CD4-positive, CD25-positive, alpha-beta regulatory T cell (primary cell): ENCODE results near the gene CNGA3. TPM values are rescaled to one million over a fixed set of nuclear protein-coding genes. Genes with fewer than 3 reads are reported as not detected.

Source experiments
- ATAC-seq, 2 donors: fragments of 150-1000 bp; cut with Tn5 transposase; one replicate each; pipeline ENCODE4 v1.10.0; 2021; ENCODE audit warnings: low read depth in 2 of 2, moderate number of reproducible peaks in 2 of 2, moderate library complexity in 1 of 2
- DNase-seq, 3 donors: peaks; one replicate each; pipeline versions ENCODE4 v3.0.0 to v3.0.0-alpha.2; 2012 to 2022; ENCODE audit warnings: mixed read lengths in 1 of 3
- H3K27ac ChIP-seq: one replicate; pipeline ENCODE4 v1.7.0; 2013; ENCODE audit warnings: mild to moderate bottlenecking, low read length; ENCODE audit not compliant: insufficient read depth, poor library complexity, severe bottlenecking
- H3K27me3 ChIP-seq: one replicate; pipeline ENCODE4 v1.7.0; 2013; ENCODE audit warnings: low read length; ENCODE audit not compliant: control insufficient read depth, insufficient read depth
- H3K36me3 ChIP-seq: one replicate; pipeline ENCODE4 v1.7.0; 2013; ENCODE audit warnings: mild to moderate bottlenecking, low read length, moderate library complexity; ENCODE audit not compliant: control insufficient read depth, insufficient read depth
- H3K4me1 ChIP-seq: 2 replicates; pipeline ENCODE4 v1.7.0; 2013; ENCODE audit warnings: mild to moderate bottlenecking, low read length; ENCODE audit not compliant: insufficient read depth, control insufficient read depth, poor library complexity, severe bottlenecking
- H3K4me3 ChIP-seq: one replicate; pipeline ENCODE4 v1.7.0; 2013; ENCODE audit warnings: low read depth, mild to moderate bottlenecking, low read length, moderate library complexity
- H3K9me3 ChIP-seq, 2 experiments: 1 replicate in 1 of 2; 2 replicates in 1 of 2; pipeline ENCODE4 v1.7.0; 2013; ENCODE audit warnings: low read length in 2 of 2, mild to moderate bottlenecking in 1 of 2, moderate library complexity in 1 of 2; ENCODE audit not compliant: control insufficient read depth in 2 of 2
- H3K27ac Mint-ChIP-seq, 3 donors: one replicate each; pipeline ENCODE4 v1.8.0; 2020 to 2022; ENCODE audit warnings: mild to moderate bottlenecking in 3 of 3, mixed read lengths in 3 of 3, moderate library complexity in 2 of 3
- H3K27me3 Mint-ChIP-seq: one replicate; pipeline ENCODE4 v1.8.0; 2022; ENCODE audit warnings: mild to moderate bottlenecking, mixed read lengths
- H3K36me3 Mint-ChIP-seq: one replicate; pipeline ENCODE4 v1.8.0; 2020; ENCODE audit warnings: mixed read lengths
- H3K4me1 Mint-ChIP-seq, 4 donors: one replicate each; pipeline ENCODE4 v1.8.0; 2020 to 2022; ENCODE audit warnings: mixed read lengths in 4 of 4, mild to moderate bottlenecking in 1 of 4
- H3K4me3 Mint-ChIP-seq, 4 donors: one replicate each; pipeline ENCODE4 v1.8.0; 2020 to 2022; ENCODE audit warnings: mild to moderate bottlenecking in 4 of 4, mixed read lengths in 4 of 4, moderate library complexity in 3 of 4
- H3K9me3 Mint-ChIP-seq, 7 donors: one replicate each; pipeline ENCODE4 v1.8.0; 2020 to 2022; ENCODE audit warnings: mixed read lengths in 7 of 7, mild to moderate bottlenecking in 3 of 7, moderate library complexity in 2 of 7
- polyA plus RNA-seq, 4 donors: library from polyadenylated mRNA; unstranded; fragments of 300-500 nt; fragmentation: Illumina TruSeq; gene quantifications; one replicate each; pipeline ENCODE4 v1.2.3, GENCODE V29; 2021
- total RNA-seq: library from RNA; stranded (reverse); gene quantifications from one replicate; pipeline ENCODE4 v1.2.3, GENCODE V29; 2022

The CNGA3 gene
- total and polyA plus RNA-seq, 5 donors from 2014 or later = not detected

- peaks cover 0 to 13% (median 0%) of the 10 kb centered on the region in 7 donors for H3K9me3 Mint-ChIP-seq
- H3K4me3 Mint-ChIP-seq = no peak overlapping the region
- Histone ChIP-seq H3K4me3 (no peak overlapping the region), H3K36me3 (no peaks in the 10 kb centered on the region), H3K27me3 (peaks cover 45% of the 10 kb centered on the region), H3K4me1 (peaks cover 4% of the 10 kb centered on the region), H3K27ac (no peak overlapping the region), H3K9me3 (peaks cover 0 to 2% of the 10 kb centered on the region in 2 experiments)
- no peak overlapping the region for H3K27ac Mint-ChIP-seq
- H3K36me3 Mint-ChIP-seq = no peaks in the 10 kb centered on the region
- H3K4me1 Mint-ChIP-seq = peaks cover 0 to 11% (median 4%) of the 10 kb centered on the region in 4 donors
- H3K27me3 Mint-ChIP-seq = peaks cover 62% of the 10 kb centered on the region
- no peak for DNase-seq
- ATAC-seq = no peak
Measured at GRCh38 chr2:98348066-98348561, 1.9 kb downstream of the CNGA3 start.

DNA sequence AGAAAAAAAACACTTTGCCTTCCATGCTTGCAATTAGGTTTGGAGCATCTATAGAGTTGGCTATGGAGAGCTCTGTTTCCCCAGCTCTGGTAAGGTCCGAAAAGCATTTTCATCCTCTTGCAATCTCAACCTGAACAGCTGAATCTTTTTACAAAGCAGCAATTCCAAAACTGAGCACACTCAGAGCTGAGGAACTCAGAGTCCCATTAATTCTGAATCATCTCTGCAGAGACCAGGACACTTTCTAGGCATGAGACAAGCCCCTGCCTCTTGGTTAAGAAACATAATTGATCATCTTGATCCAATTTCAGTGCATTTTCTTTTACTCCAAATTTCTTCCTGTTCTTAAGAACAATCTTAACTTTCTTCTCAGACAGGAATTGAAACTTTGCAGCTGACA is 4.2 kb downstream of the CNGA3 start:
- no peak for ATAC-seq
- Mint-ChIP-seq H3K9me3 (peaks cover 0 to 15% (median 1%) of the 10 kb centered on the region in 7 donors), H3K4me3 (no peak overlapping the region), H3K27ac (peak overlapping the region in 1 of 3 donors; percentile 4), H3K4me1 (peaks cover 0 to 11% (median 4%) of the 10 kb centered on the region in 4 donors), H3K27me3 (peaks cover 52% of the 10 kb centered on the region), H3K36me3 (no peaks in the 10 kb centered on the region)
- Histone ChIP-seq H3K4me1 (peaks cover 4% of the 10 kb centered on the region), H3K36me3 (no peaks in the 10 kb centered on the region), H3K4me3 (no peak overlapping the region), H3K27me3 (peaks cover 37% of the 10 kb centered on the region), H3K27ac (no peak overlapping the region), H3K9me3 (peaks cover 0 to 2% of the 10 kb centered on the region in 2 experiments)
- DNase-seq = no peak

DNA sequence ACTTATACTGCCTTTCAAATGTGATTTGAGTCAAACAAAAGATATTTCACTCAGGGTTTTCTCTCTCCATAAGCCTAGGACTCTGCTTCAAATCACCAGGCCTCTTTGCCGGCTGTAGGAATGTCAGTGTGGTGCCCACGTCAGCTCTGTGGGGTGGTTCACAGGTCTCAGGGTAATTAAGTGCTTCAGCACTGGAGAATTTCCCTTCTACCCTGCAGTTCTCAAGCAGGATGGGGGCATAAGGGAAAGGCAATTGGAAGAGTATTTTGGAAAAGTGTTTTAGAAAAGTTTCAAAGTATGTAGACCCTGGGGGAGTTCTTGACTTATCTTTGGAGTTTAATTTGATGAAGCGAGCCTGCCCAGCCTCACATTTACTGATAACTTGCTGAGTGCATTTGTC is 9.6 kb downstream of the CNGA3 start:
- H3K27me3 Mint-ChIP-seq = peaks cover 16% of the 10 kb centered on the region

GRCh38 chr2:98356729-98357128 is 10.5 kb downstream of the CNGA3 start:
- Mint-ChIP-seq H3K27ac (no peak overlapping the region), H3K27me3 (peaks cover 16% of the 10 kb centered on the region), H3K4me1 (no peaks in the 10 kb centered on the region), H3K4me3 (no peak overlapping the region), H3K9me3 (peaks cover 0 to 9% (median 1%) of the 10 kb centered on the region in 7 donors), H3K36me3 (no peaks in the 10 kb centered on the region)
- Histone ChIP-seq H3K36me3 (no peaks in the 10 kb centered on the region), H3K27me3 (peaks cover 7% of the 10 kb centered on the region), H3K4me3 (no peak overlapping the region), H3K4me1 (no peaks in the 10 kb centered on the region), H3K27ac (no peak overlapping the region), H3K9me3 (peaks cover 0 to 2% of the 10 kb centered on the region in 2 experiments)
- DNase-seq (no peak), ATAC-seq (no peak)

More for the DNA sequence above, 9.6 kb downstream of the CNGA3 start:
- Histone ChIP-seq H3K36me3 (no peaks in the 10 kb centered on the region), H3K4me1 (no peaks in the 10 kb centered on the region), H3K4me3 (no peak overlapping the region), H3K27ac (no peak overlapping the region), H3K9me3 (peaks cover 0 to 2% of the 10 kb centered on the region in 2 experiments), H3K27me3 (peaks cover 9% of the 10 kb centered on the region)
- Mint-ChIP-seq H3K9me3 (peaks cover 0 to 14% (median 1%) of the 10 kb centered on the region in 7 donors), H3K27ac (peak overlapping the region in 1 of 3 donors; percentile 11), H3K36me3 (no peaks in the 10 kb centered on the region), H3K4me3 (no peak overlapping the region), H3K4me1 (no peaks in the 10 kb centered on the region)
- DNase-seq (no peak), ATAC-seq (no peak)

DNA sequence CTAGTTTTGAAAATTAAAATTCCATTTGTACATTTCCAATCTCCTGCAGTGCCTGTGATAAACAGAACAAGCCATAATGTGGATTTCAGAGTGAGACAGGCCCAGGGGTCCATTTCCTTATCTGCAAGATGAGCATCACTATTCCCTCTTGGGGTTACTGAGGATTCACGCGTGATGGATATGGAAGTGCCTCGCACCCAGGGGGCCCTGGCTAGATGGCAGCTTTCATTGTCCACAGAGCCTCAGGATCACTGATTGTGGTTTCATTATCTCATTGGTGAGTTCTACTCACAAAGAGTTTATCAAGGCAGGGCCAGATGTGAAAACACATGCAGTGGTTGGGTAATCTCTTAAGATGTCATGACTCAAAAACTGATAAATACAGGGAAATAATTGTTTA is 11.6 kb downstream of the CNGA3 start:
- no peaks in the 10 kb centered on the region for H3K9me3 ChIP-seq
- no peak overlapping the region for H3K27ac Mint-ChIP-seq
- no peak for ATAC-seq

GRCh38 chr2:98359986-98360385 is 13.7 kb downstream of the CNGA3 start:
- ATAC-seq (no peak), DNase-seq (no peak)
- H3K27ac Mint-ChIP-seq = no peak overlapping the region
- Histone ChIP-seq H3K27ac (no peak overlapping the region), H3K36me3 (no peaks in the 10 kb centered on the region), H3K27me3 (no peaks in the 10 kb centered on the region), H3K4me3 (no peak overlapping the region), H3K9me3 (no peaks in the 10 kb centered on the region), H3K4me1 (no peaks in the 10 kb centered on the region)
- no peak overlapping the region for H3K4me3 Mint-ChIP-seq
- H3K36me3 Mint-ChIP-seq = no peaks in the 10 kb centered on the region
- peaks cover 17% of the 10 kb centered on the region for H3K27me3 Mint-ChIP-seq
- H3K4me1 Mint-ChIP-seq = no peaks in the 10 kb centered on the region
- peaks cover 0 to 4% (median 2%) of the 10 kb centered on the region in 7 donors for H3K9me3 Mint-ChIP-seq

More for the DNA sequence above, 11.6 kb downstream of the CNGA3 start:
- Histone ChIP-seq H3K4me1 (no peaks in the 10 kb centered on the region), H3K27me3 (peaks cover 2% of the 10 kb centered on the region), H3K4me3 (no peak overlapping the region), H3K36me3 (no peaks in the 10 kb centered on the region), H3K27ac (no peak overlapping the region)
- Mint-ChIP-seq H3K27me3 (peaks cover 21% of the 10 kb centered on the region), H3K4me1 (no peaks in the 10 kb centered on the region), H3K36me3 (no peaks in the 10 kb centered on the region), H3K4me3 (no peak overlapping the region), H3K9me3 (peaks cover 0 to 6% (median 1%) of the 10 kb centered on the region in 7 donors)
- no peak for DNase-seq

DNA sequence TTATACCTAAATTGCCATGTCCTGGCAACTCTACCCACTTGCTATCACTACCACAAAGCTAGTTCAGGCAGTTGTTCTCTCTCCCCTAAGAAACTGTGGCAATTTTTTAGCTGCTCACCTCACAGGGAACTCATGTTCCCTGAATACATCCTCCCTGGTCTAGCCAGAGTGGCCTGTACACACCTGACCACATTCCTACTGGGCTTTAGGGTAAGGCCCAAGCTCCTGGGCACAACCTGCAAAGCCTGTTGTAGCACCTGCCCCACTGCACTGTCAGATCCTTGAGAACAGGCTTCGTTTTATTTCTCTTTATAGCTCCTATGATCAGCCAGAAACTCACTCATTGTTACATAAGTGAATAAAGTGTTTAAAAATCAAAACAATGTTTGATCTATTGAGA is 21.5 kb downstream of the CNGA3 start:
- Mint-ChIP-seq H3K36me3 (no peaks in the 10 kb centered on the region), H3K27ac (no peak overlapping the region)

DNA sequence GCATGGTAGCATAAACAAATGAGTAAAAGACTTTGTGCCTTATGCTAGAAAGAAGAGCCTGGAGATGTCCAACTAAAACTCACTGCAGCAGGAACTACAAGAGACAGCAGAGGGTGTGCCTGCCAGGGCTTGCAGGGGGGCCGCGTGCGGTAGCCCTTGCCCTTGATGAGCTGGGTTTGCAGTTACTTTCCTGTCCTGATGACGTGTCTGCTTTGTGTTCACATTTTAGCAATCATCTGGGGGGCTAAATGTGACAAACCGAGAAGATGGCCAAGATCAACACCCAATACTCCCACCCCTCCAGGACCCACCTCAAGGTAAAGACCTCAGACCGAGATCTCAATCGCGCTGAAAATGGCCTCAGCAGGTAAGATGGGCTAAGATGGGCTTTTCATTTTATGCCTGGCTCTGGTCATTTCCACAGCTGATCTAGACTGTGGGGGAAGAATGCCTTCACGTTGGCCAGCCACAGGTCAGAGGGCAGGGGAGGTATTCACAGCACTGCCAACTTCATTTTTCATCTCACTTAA is 23.5 kb downstream of the CNGA3 start:
- H3K27me3 Mint-ChIP-seq = peaks cover 57% of the 10 kb centered on the region
- no peaks in the 10 kb centered on the region for H3K4me1 ChIP-seq
- no peaks in the 10 kb centered on the region for H3K4me1 Mint-ChIP-seq
- H3K4me3 Mint-ChIP-seq = no peak overlapping the region
- no peaks in the 10 kb centered on the region for H3K36me3 Mint-ChIP-seq
- peaks cover 0 to 12% (median 0%) of the 10 kb centered on the region in 7 donors for H3K9me3 Mint-ChIP-seq
- peaks cover 6 to 9% of the 10 kb centered on the region in 2 experiments for H3K9me3 ChIP-seq
- DNase-seq = no peak
- no peak overlapping the region for H3K27ac Mint-ChIP-seq
- no peaks in the 10 kb centered on the region for H3K36me3 ChIP-seq
- peaks cover 3% of the 10 kb centered on the region for H3K27me3 ChIP-seq
- no peak overlapping the region for H3K27ac ChIP-seq
- no peak overlapping the region for H3K4me3 ChIP-seq
- no peak for ATAC-seq

More for the DNA sequence above, 21.5 kb downstream of the CNGA3 start:
- Mint-ChIP-seq H3K4me3 (no peak overlapping the region), H3K9me3 (peaks cover 0 to 12% (median 2%) of the 10 kb centered on the region in 7 donors), H3K4me1 (no peaks in the 10 kb centered on the region), H3K27me3 (peaks cover 53% of the 10 kb centered on the region)
- H3K4me1 ChIP-seq = no peaks in the 10 kb centered on the region
- H3K36me3 ChIP-seq = no peaks in the 10 kb centered on the region
- H3K4me3 ChIP-seq = no peak overlapping the region
- no peak overlapping the region for H3K27ac ChIP-seq
- DNase-seq (no peak), ATAC-seq (no peak)
- H3K27me3 ChIP-seq = no peaks in the 10 kb centered on the region
- H3K9me3 ChIP-seq = peaks cover 6 to 9% of the 10 kb centered on the region in 2 experiments
